A673 (cell line): ENCODE measurements around the gene TAOK3.

ENCODE experiments used
- CTCF ChIP-seq: fragments of 300-800, 200-600 bp; sonication (generic); conservative IDR thresholded peaks from 2 replicates; pipeline ENCODE4 v1.5.1; 2017; ENCODE audit warnings: low read depth, mild to moderate bottlenecking, antibody characterized with exemption, low read length, moderate library complexity, mixed read lengths
- EZH2 ChIP-seq: fragments of 200-600 bp; sonication (generic); IDR thresholded peaks from 2 replicates; pipeline ENCODE4 v1.6.1; 2017; ENCODE audit warnings: borderline replicate concordance, low read depth, mild to moderate bottlenecking, mixed read lengths, antibody characterized with exemption, low read length; ENCODE audit not compliant: poor library complexity, severe bottlenecking

GRCh38 chr12:118212606-118213005 lies 160.1 kb downstream of the TAOK3 start:
- TF ChIP-seq CTCF = no peak
- no peak for TF ChIP-seq EZH2
